ENCODE measurements around the gene CD300LG.

The CD300LG gene

GRCh38 chr17:43871946-43872690 is 25.1 kb downstream of the CD300LG start:
- Histone ChIP-seq H2AFZ (ENCODE audit: low read depth, low read length, severe bottlenecking) (no peak overlapping the region), H3K4me2 (ENCODE audit: low read depth, low read length, poor library complexity, severe bottlenecking) (no peak overlapping the region), H3K9me2 (replicated peaks; ENCODE audit: insufficient read depth, low read length) (no peaks in the 10 kb centered on the region), H3K27ac (ENCODE audit: low read depth, low read length) (no peak overlapping the region), H4K20me1 (ENCODE audit: low read depth, low read length) (no peaks in the 10 kb centered on the region), H3K9ac (ENCODE audit: low read length) (no peak overlapping the region), H3K36me3 (ENCODE audit: low read length) (no peaks in the 10 kb centered on the region), H3K4me3 (ENCODE audit: insufficient read depth, low read length, poor library complexity, severe bottlenecking) (no peak overlapping the region), H3K27me3 (ENCODE audit: low read length) (no peaks in the 10 kb centered on the region), H3K9me3 (ENCODE audit: insufficient read depth, low read length) (no peaks in the 10 kb centered on the region), H3F3A (ENCODE audit: insufficient read depth) (no peaks in the 10 kb centered on the region), H3K79me2 (ENCODE audit: insufficient read depth, low read length) (no peaks in the 10 kb centered on the region)
- TF ChIP-seq CTCF (IDR thresholded peaks at IDR 0.05; ENCODE audit: insufficient read depth, low read length, poor library complexity, severe bottlenecking) (no peak), EZH2phosphoT487 (conservative IDR thresholded peaks at IDR 0.05; ENCODE audit: low read length) (no peak)

GRCh38 chr17:43873091-43873490 is 26.1 kb downstream of the CD300LG start:
- Histone ChIP-seq H3K4me2 (ENCODE audit: low read depth, low read length, poor library complexity, severe bottlenecking) (no peak overlapping the region), H3K9me2 (replicated peaks; ENCODE audit: insufficient read depth, low read length) (no peaks in the 10 kb centered on the region), H3K27me3 (ENCODE audit: low read length) (no peaks in the 10 kb centered on the region), H3K27ac (ENCODE audit: low read depth, low read length) (no peak overlapping the region), H4K20me1 (ENCODE audit: low read depth, low read length) (no peaks in the 10 kb centered on the region), H3K79me2 (ENCODE audit: insufficient read depth, low read length) (no peaks in the 10 kb centered on the region), H3K4me3 (ENCODE audit: insufficient read depth, low read length, poor library complexity, severe bottlenecking) (no peak overlapping the region), H2AFZ (ENCODE audit: low read depth, low read length, severe bottlenecking) (no peak overlapping the region), H3K9ac (ENCODE audit: low read length) (no peak overlapping the region), H3K36me3 (ENCODE audit: low read length) (no peaks in the 10 kb centered on the region), H3F3A (ENCODE audit: insufficient read depth) (no peaks in the 10 kb centered on the region), H3K9me3 (ENCODE audit: insufficient read depth, low read length) (no peaks in the 10 kb centered on the region)
- TF ChIP-seq CTCF (IDR thresholded peaks at IDR 0.05; ENCODE audit: insufficient read depth, low read length, poor library complexity, severe bottlenecking) (no peak), EZH2phosphoT487 (conservative IDR thresholded peaks at IDR 0.05; ENCODE audit: low read length) (no peak)

DNA sequence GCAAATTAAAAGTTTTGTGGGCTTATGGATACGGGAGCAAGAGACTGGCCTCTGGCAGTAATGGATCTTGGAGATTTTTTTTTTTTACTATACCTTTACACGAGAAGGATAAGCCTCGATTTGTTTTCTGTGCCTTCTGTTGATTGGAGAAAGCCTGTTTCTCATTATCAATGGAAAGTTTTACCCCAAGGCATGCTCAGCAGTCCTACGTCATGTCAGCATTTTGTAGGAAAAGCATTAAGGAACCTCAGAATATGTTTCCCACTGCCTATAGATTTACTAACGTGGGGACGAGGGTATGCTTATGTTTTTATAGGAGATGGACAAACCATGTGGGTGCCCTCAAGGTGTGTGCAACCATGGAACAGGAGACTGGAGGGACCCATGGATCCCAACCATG is 26.8 kb downstream of the CD300LG start:
- no peaks in the 10 kb centered on the region for H3K36me3 ChIP-seq (ENCODE audit: low read length)
- H2AFZ ChIP-seq (ENCODE audit: low read depth, low read length, severe bottlenecking): no peak overlapping the region
- no peaks in the 10 kb centered on the region for H3K79me2 ChIP-seq (ENCODE audit: insufficient read depth, low read length)
- no peaks in the 10 kb centered on the region for H3K27me3 ChIP-seq (ENCODE audit: low read length)
- H4K20me1 ChIP-seq (ENCODE audit: low read depth, low read length): no peaks in the 10 kb centered on the region
- no peak for TF ChIP-seq CTCF (IDR thresholded peaks at IDR 0.05; ENCODE audit: insufficient read depth, low read length, poor library complexity, severe bottlenecking)
- TF ChIP-seq EZH2phosphoT487 (conservative IDR thresholded peaks at IDR 0.05; ENCODE audit: low read length): no peak
- H3K27ac ChIP-seq (ENCODE audit: low read depth, low read length): no peak overlapping the region
- no peak overlapping the region for H3K4me2 ChIP-seq (ENCODE audit: low read depth, low read length, poor library complexity, severe bottlenecking)
- H3F3A ChIP-seq (ENCODE audit: insufficient read depth): no peaks in the 10 kb centered on the region
- no peak overlapping the region for H3K4me3 ChIP-seq (ENCODE audit: insufficient read depth, low read length, poor library complexity, severe bottlenecking)
- no peaks in the 10 kb centered on the region for H3K9me3 ChIP-seq (ENCODE audit: insufficient read depth, low read length)
- H3K9me2 ChIP-seq (replicated peaks; ENCODE audit: insufficient read depth, low read length): no peaks in the 10 kb centered on the region
- no peak overlapping the region for H3K9ac ChIP-seq (ENCODE audit: low read length)
